ENCODE measurements around the gene TTC3. TPM values are rescaled to one million over a fixed set of nuclear protein-coding genes. Genes with fewer than 3 reads are reported as not detected.

TTC3 gene
- total and polyA plus RNA-seq, 10 of the 15 experiments (the other 5 are each of a cell fraction or from before 2014, with no cell fraction given): 23.1 to 94.9 (median 72.7) TPM

- no peak overlapping the region for H3K4me3 ChIP-seq
- no TSS peak for BruUV-seq (replicated peaks)
- FAIRE-seq (no peak), DNase-seq (ENCODE audit: low read depth, low spot score) (no peak), ATAC-seq (no peak)
- no peaks in the 10 kb centered on the region for H3K79me2 ChIP-seq (ENCODE audit: control insufficient read depth, insufficient read depth, low read length)
- CTCF ChIA-PET: no interaction called here
- H3K27ac ChIP-seq (ENCODE audit: control insufficient read depth, insufficient read depth): no peak overlapping the region
- no peaks in the 10 kb centered on the region for H3K4me1 ChIP-seq (ENCODE audit: control insufficient read depth, insufficient read depth, low read length)
- SMC1A ChIA-PET (ENCODE audit: uncharacterized antibody, unreplicated experiment): interaction anchor here (1.0 kb wide), 1 partner anchor 119 kb away, joined by 3 read pairs; no protein-coding TSS in a partner anchor
- POLR2A ChIA-PET: no interaction called here
- no peak overlapping the region for H3K4me2 ChIP-seq (ENCODE audit: control insufficient read depth, insufficient read depth)
- H3K27me3 ChIP-seq (replicated peaks in 1 of 2; ENCODE audit: control insufficient read depth in 2 of 2, insufficient read depth in 2 of 2, low read length in 1 of 2): no peaks in the 10 kb centered on the region
- RAD21 ChIA-PET (ENCODE audit: unreplicated experiment): no interaction called here
- H3K9ac ChIP-seq (ENCODE audit: control insufficient read depth, insufficient read depth, low read length): no peak overlapping the region
- H3K36me3 ChIP-seq (ENCODE audit: control insufficient read depth in 2 of 2, insufficient read depth in 2 of 2, low read length in 1 of 2): peaks cover 5 to 12% of the 10 kb centered on the region in 2 experiments
- no peak overlapping the region for H2AFZ ChIP-seq (ENCODE audit: control insufficient read depth, low read depth, low read length)
- WGBS (ENCODE audit: insufficient coverage, insufficient replicate concordance, low lambda C conversion rate, missing lambda C conversion rate): 95% methylated on average over 4 of the region's 4 CpGs
- in situ Hi-C loops (cut with MboI) (no loop called here), intact Hi-C loops (cut with micrococcal nuclease; ENCODE audit: unreplicated experiment) (no loop called here)
- no peaks in the 10 kb centered on the region for H4K20me1 ChIP-seq (ENCODE audit: control insufficient read depth, insufficient read depth)
- TF ChIP-seq IKZF2 (IDR thresholded peaks at IDR 0.05): no peak
- no peak for TF ChIP-seq CEBPZ (IDR thresholded peaks at IDR 0.05; ENCODE audit: low read depth, low read length)
- no peak for TF ChIP-seq HCFC1 (IDR thresholded peaks at IDR 0.05; ENCODE audit: low read length)
- no peak for TF ChIP-seq CEBPB (IDR thresholded peaks at IDR 0.05; ENCODE audit: borderline replicate concordance in 1 of 2, low read depth in 2 of 2, low read length in 2 of 2)
- TF ChIP-seq JUND (IDR thresholded peaks at IDR 0.05; ENCODE audit: low read depth, low read length): no peak
- TF ChIP-seq MXI1 (IDR thresholded peaks at IDR 0.05; ENCODE audit: low read depth, low read length): no peak
- no peaks in the 10 kb centered on the region for H3K9me3 ChIP-seq (replicated peaks; ENCODE audit: control insufficient read depth, insufficient read depth, low read length)
Observed at GRCh38 chr21:37095821-37096220, 22.8 kb downstream of the TTC3 start.

All from GM12878 (cell line).